GM21515 (cell line): ENCODE data around the gene ZBTB24.

Experiments
- ATAC-seq: cut with Tn5 transposase; IDR thresholded peaks from one replicate; pipeline ENCODE4 v1.9.1; 2021; ENCODE audit not compliant: unreplicated experiment

The ZBTB24 gene

GRCh38 chr6:109453594-109454495 is 29.2 kb downstream of the ZBTB24 start:
- no peak for ATAC-seq

DNA sequence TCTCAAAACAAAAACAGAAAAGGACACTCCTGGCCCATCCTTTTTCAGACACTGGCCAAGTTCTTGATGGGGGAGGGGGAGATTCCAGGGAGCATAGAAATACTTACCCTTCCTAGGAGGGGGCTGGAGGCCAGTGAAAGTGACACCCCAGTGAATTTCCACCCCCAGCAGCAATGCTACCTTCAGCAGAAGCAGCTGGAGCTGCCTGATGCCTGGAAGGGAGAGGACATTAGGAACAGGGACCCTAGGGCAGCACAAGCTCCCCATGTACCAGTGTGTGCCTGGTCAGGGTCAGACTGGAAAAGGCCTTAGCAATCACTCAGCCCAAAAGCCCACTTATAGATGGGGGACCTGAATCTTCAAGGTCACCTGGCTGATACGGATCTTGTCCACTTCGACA is 29.9 kb downstream of the ZBTB24 start:
- ATAC-seq = no peak

- ATAC-seq = no peak
These were observed 30.8 kb downstream of the ZBTB24 start for GRCh38 chr6:109452181-109452580.

- no peak for ATAC-seq
These were observed 31.6 kb downstream of the ZBTB24 start for GRCh38 chr6:109451376-109451775.

GRCh38 chr6:109450801-109451200 is 32.2 kb downstream of the ZBTB24 start:
- ATAC-seq = no peak

DNA sequence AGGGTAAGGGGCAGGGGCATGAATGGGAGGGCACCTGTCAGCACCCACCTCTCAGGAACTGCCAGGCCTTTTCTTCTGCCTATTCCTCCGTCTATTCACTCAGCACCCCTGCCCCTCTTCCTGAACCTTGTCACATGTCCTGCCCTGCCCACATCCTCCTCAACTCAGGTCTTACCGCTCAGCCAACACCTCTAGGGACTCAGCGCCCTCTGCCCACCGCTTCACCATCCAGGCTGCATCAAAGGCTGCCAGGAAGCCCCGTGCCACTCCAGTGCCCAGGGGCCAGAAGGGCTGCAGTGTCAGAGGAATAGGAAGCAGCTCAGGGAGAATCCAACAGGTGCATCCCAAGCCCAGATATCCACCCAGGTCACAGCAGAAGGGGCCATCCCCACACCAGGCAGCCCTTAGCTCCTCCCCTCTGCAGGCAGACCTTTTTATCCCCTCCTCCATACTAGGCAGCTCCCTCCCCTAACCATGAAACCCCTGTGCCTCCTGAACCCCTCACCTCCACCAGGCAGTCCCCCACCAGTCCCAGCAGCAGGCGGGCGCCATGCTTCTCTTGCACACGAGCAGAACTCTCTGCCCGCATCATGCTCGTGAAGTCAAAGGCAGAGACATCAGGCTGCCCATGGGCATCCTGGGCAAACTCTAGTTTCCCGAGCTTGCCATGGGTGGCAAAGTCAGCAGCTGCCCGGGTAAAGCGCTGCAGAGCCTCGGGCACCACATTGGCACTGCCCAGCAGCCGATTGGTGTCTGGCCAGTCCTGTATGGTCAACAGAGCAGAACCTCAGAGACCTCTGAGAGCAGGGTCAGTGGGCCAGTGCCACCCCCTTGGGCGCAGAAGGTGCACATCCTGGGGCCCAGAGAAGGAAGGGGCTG is 33.0 kb downstream of the ZBTB24 start:
- no peak for ATAC-seq

DNA sequence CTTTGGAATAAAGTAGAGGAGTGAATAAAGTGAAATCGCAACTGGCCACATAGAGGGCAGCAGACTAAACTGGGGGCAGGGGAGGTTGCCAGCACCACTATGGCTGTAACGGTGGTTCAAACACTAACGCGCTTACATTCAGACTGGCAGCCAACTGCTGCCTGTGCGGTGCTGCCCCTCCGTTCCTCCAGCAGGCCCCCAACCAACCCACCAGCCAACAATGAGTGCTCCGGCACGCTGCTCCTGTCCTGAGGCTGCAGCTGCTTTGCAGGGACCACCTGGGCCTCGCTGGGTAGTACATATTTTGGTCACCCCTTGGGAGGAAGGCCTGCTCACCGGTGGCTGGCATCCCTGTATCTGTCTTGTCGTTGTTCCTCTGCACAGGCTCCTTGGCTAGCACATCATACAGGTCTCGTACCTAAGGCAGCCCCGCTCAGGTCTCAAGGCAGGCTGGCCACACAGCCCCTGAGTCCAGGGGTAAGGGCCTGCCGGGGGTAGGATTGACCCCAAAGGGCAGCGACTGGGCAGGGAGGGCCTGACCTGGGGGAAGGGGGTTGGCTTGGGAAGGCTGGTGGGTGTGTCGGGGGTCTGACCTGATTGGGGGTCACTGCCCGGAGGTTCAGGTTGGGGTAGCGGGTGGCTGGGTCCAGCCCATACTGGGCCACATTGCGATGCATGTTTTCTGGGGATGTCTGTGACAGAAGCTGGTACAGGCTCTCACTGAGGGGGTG is 33.8 kb downstream of the ZBTB24 start:
- ATAC-seq = no peak

GRCh38 chr6:109448615-109449014 is 34.4 kb downstream of the ZBTB24 start:
- no peak for ATAC-seq

DNA sequence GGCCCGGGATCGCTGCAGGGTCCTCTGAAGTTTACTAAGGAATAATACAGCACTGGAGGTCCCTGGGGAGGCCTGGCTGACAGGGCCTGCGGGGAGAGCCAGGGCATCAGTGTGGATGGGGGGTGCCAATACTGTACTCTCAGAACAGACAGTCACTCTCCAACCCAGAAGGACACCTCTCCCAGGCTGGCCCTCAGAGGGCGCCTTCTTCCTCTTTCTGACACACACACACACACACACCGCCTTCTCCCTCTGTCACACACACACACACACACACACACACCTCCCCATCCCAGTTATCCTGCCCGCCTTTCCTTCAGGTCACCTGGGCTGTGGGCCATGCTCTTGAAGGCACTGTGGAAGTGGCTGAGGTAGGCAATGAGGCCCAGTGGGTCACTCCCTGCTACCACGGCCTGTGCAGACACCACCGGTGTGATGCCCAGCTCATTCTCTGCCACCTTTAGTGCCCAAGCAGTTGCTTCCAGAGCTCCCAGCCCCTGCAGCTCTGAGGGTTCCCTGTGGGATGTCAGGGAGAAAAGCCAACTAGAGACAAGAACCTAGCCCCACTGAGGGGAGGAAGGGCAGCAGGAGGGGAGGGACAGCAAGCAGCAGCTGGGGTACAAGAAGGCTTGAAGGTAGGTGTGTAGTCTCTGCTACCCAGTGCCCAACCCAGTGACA is 35.0 kb downstream of the ZBTB24 start:
- ATAC-seq = no peak

- ATAC-seq = no peak
These were observed 35.9 kb downstream of the ZBTB24 start for GRCh38 chr6:109447087-109447486.

- ATAC-seq = no peak
These were observed 36.5 kb downstream of the ZBTB24 start for GRCh38 chr6:109446541-109446940.

- no peak for ATAC-seq
These were observed 36.9 kb downstream of the ZBTB24 start for GRCh38 chr6:109446072-109446471.

- no peak for ATAC-seq
These were observed 37.6 kb downstream of the ZBTB24 start for GRCh38 chr6:109445382-109445781.

DNA sequence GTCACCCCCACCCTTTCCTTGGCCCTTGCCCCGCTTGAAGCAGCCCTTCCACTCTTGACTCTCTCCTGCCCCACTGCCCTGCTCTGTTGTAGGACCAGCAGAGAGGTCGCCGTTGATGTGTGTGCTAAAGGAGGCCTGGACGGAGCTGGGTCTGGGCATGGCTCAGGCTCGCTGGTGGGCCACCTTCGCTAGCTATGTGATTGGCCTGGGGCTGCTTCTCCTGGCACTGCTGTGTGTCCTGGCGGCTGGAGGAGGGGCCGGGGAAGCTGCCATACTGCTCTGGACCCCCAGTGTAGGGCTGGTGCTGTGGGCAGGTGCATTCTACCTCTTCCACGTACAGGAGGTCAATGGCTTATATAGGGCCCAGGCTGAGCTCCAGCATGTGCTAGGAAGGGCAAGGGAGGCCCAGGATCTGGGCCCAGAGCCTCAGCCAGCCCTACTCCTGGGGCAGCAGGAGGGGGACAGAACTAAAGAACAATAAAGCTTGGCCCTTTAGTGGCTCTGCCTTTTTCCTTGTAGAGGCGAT is 39.5 kb downstream of the ZBTB24 start:
- ATAC-seq = no peak

- no peak for ATAC-seq
These were observed 40.6 kb downstream of the ZBTB24 start for GRCh38 chr6:109442393-109442924.

DNA sequence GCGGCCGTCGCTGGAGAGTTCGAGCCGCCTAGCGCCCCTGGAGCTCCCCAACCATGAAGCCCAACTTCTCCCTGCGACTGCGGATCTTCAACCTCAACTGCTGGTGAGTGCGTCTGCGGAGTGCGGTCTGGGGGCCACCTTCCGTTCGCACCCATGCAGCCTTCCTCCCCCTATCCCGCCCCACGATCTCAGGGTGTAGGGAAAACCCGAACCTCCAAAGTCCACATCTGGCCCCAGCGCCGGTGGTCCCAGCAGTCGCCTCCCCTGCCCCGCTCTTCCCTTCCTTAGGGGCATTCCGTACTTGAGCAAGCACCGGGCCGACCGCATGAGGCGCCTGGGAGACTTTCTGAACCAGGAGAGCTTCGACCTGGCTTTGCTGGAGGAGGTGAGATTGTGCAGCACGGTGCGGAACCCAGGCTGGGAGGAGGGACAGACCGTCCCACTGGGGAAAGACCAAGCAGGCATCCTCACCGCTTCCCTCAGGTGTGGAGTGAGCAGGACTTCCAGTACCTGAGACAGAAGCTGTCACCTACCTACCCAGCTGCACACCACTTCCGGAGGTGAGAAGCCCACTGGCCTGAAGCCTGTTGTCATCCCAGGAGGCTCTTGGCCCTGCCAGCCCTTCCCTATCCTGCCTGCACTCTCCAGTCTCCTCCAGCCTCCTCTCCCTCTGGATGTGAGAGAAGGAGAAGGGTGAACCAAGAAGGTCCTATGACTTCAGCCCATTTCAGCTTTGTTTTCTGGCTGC is 41.8 kb downstream of the ZBTB24 start:
- peak; percentile 14 for ATAC-seq

- peak; percentile 85 for ATAC-seq
These were observed 42.5 kb downstream of the ZBTB24 start, which contains the start of the genes PPIL6 and SMPD2 for GRCh38 chr6:109440331-109441068. PPIL6 (minus strand) TSS chr6:109440628; CDS start chr6:109440590, 38 bp downstream. SMPD2 (plus strand) TSS chr6:109440724; CDS start chr6:109441122, 398 bp downstream.

- ATAC-seq = no peak
These were observed 47.0 kb downstream of the ZBTB24 start for GRCh38 chr6:109436041-109436440.
